Measurements from ENCODE around the gene TOMM5.

- TF ChIP-seq CTCF (IDR thresholded peaks at IDR 0.05; ENCODE audit: insufficient read depth, low read length, poor library complexity, severe bottlenecking): no peak
- TF ChIP-seq EZH2phosphoT487 (conservative IDR thresholded peaks at IDR 0.05; ENCODE audit: low read length): no peak
Measured at GRCh38 chr9:37639841-37640240, 47.4 kb upstream of the TOMM5 start.
